Fibroblast of pulmonary artery (primary cell): ENCODE measurements around the gene VAV2.

Experiments used
- DNase-seq: peaks from one replicate; pipeline ENCODE4 v3.0.0-alpha.2; 2010; ENCODE audit warnings: low read depth
- H3K4me3 ChIP-seq: replicated peaks from 2 replicates; pipeline ENCODE4 v1.5.1; 2011; ENCODE audit warnings: low read depth, mild to moderate bottlenecking, control low read depth, low read length, moderate library complexity
- TF ChIP-seq, protein P1 (sequence below): IDR thresholded peaks from 2 replicates; pipeline ENCODE4 v1.5.1; 2011; ENCODE audit warnings: mild to moderate bottlenecking, control low read depth, low read length, inconsistent platforms; ENCODE audit errors: missing control alignments

The VAV2 gene

DNA sequence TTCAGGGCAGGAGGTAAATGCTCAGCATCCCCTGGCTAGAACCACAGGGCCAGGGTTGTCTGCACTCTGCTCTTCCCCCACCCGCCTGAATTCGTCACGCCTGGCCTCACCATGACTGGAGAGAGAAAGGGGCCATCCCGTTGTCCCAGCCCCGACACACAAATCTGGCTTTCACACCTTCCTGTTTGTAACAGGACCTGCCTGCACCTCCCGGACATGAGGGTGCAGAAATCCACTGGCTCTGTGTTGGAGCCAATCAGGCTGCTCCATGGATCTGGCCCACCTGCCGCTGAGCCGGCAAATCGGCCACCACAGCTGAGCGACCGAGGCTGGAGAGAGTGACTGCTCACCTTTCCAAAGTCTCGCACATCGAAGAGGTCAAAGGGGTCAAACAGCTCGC, 53.4 kb downstream of the VAV2 start:
- TF ChIP-seq, protein P1, sequence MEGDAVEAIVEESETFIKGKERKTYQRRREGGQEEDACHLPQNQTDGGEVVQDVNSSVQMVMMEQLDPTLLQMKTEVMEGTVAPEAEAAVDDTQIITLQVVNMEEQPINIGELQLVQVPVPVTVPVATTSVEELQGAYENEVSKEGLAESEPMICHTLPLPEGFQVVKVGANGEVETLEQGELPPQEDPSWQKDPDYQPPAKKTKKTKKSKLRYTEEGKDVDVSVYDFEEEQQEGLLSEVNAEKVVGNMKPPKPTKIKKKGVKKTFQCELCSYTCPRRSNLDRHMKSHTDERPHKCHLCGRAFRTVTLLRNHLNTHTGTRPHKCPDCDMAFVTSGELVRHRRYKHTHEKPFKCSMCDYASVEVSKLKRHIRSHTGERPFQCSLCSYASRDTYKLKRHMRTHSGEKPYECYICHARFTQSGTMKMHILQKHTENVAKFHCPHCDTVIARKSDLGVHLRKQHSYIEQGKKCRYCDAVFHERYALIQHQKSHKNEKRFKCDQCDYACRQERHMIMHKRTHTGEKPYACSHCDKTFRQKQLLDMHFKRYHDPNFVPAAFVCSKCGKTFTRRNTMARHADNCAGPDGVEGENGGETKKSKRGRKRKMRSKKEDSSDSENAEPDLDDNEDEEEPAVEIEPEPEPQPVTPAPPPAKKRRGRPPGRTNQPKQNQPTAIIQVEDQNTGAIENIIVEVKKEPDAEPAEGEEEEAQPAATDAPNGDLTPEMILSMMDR, result no peak
- H3K4me3 ChIP-seq, result no peak overlapping the region
- DNase-seq, result no peak

DNA sequence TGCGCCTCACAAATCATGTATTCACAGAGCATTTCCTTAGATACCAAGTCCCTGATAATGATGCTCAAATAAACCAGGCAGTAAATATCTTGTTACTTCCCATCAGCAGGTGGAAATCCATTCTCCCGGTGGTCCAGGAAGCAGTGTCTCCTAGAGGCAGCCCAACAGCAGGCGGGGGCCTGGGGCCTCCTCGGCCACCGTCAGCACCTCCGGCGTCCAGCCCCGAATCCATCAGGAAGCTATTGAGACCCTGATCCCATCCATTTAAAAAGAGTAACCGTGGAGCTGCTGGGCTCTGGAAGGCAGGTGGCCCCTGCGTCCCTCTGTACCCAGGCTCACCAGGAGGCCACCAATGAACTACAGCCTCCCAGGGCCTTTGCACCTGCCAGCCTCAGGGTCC, 54.0 kb downstream of the VAV2 start:
- TF ChIP-seq, protein P1, result no peak
- no peak overlapping the region for H3K4me3 ChIP-seq

GRCh38 chr9:133937120-133937519, 55.0 kb downstream of the VAV2 start:
- DNase-seq, result no peak
- H3K4me3 ChIP-seq, result no peak overlapping the region
- TF ChIP-seq, protein P1, result no peak

More for the DNA sequence above, 54.0 kb downstream of the VAV2 start:
- DNase-seq, result no peak

GRCh38 chr9:133935328-133936005, 56.7 kb downstream of the VAV2 start:
- no peak overlapping the region for H3K4me3 ChIP-seq
- TF ChIP-seq, protein P1, result peak; percentile 5
- DNase-seq, result peak; percentile 65

GRCh38 chr9:133934482-133935232, 57.5 kb downstream of the VAV2 start:
- no peak overlapping the region for H3K4me3 ChIP-seq
- TF ChIP-seq, protein P1, result no peak
- DNase-seq, result peak; percentile 42

DNA sequence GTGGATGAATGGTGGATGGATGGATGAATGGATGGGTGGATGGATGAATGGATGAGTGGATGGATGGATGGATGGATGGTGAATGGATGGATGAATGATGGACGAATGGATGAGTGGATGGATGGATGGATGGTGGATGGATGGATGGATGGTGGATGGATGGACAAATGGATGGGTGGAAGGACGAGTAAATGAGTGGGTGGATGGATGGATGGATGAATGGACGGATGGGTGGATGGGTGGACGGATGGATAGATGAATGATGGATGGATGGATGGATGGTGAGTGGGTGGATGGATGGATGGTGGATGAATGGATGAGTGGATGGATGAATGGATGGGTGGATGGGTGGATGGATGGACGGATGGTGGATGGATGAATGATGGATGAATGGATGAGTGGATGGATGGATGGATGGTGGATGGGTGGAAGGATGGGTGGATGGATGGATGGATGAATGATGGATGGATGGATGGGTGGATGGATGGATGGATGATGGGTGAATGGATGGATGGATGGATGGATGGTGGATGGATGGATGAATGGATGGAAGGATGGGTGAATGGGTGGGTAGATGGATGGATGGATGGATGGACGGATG, 58.6 kb downstream of the VAV2 start:
- TF ChIP-seq, protein P1, result no peak
- no peak for DNase-seq
- H3K4me3 ChIP-seq, result no peak overlapping the region
